ACHN (cell line): Measurements from ENCODE around the gene SEPTIN5.
"Not testable (repeated sequence)": the region's sequence is repeated elsewhere in the genome, so short reads cannot be mapped to it uniquely, and the experiment has no call there.

Experiments used
- DNase-seq: peaks from one replicate; pipeline ENCODE4 v3.0.0-alpha.2; 2015
- in situ Hi-C: cut with HindIII; loops from 2 replicates; pipeline ENCODE4 v1.10.0; 2017; ENCODE audit warnings: low sequenced_read_pairs, low pct_ligation_motif_present, low pct_unique_long_range_greater_than_20kb

The SEPTIN5 gene

DNA sequence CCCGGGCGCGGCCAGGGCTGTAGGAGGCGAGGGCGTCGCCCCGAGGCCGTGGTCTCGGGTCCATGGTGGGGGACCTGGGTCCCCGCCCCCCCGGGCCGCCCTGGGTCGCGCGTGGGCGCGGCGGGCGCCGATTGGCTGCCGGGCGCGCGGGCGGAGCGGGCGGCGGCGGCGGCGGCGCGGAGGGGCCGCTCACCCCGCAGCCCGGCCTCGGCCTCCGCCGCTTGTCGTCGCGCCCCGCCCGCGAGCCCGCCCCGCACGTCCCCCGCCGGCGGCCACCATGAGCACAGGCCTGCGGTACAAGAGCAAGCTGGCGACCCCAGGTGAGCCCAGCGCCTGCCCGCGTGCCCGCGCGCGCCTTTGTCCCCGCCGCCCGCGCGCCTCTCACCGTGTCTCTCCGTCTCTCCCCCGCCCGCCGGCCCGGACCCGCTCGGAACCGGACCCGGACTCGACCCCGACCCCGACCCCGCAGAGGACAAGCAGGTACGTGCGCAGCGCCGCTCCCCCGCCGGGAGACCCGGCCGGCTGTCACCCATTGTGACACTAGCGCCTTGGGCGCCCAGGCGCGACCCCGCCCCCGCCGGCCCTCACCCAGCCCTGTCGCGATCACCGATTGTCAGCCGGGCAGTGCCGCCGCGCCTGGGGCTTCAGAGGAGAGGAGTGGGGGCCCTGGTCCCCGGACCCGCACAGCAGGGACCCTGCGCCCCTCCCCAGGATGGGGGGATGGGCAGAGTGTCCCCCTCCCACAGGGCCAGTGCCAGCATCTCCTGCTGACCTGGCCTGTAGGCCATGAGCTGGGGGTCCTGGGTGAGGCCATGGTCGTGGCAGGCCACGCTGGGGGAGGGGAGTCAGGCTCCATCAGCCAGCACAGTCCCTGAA lies at the start of gene SEPTIN5:
Gene SEPTIN5 (plus strand): TSS at position 192 of the 876 bp plus-strand sequence. CDS start 86 bp downstream, at position 278.
- no peak for DNase-seq
- in situ Hi-C loops = no loop called here

DNA sequence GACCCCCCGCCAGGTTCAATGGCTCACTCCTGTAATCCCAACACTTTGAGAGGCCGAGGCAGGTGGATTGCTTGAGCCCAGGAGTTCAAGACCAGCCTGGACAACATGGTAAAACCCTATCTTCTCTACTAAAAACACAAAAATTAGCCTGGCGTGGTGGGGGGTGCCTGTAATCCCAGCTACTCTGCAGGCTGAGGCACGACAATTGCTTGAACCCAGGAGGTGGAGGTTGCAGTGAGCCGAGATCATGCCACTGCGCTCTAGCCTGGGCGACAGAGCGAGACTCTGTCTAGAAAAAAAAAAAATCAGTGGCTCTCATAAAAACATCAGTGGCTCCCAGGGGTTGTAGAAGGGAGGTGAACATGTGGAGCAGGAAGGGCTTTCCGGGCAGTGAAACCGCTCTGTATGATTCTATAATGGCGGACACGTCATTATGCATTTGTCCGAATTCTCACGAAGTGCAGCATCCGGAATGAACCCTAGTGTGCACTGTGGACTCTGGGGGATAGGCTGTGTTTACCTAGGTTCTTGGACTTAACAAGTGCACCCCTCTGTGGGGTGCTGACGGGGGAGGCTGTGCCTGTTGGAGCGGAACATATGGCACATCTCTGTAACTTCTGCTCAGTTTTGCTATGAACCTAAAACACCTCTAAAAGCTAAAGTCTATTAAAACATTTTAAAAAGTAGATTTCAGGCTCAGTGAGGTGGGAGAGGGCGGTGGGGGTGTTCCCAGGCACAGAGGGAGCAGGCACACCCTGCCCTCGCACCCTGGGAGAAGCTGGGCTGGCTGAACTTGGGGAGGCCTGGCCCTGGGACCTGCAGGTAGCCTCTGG lies 49.1 kb upstream of the SEPTIN5 start:
- in situ Hi-C loops = no loop called here

DNA sequence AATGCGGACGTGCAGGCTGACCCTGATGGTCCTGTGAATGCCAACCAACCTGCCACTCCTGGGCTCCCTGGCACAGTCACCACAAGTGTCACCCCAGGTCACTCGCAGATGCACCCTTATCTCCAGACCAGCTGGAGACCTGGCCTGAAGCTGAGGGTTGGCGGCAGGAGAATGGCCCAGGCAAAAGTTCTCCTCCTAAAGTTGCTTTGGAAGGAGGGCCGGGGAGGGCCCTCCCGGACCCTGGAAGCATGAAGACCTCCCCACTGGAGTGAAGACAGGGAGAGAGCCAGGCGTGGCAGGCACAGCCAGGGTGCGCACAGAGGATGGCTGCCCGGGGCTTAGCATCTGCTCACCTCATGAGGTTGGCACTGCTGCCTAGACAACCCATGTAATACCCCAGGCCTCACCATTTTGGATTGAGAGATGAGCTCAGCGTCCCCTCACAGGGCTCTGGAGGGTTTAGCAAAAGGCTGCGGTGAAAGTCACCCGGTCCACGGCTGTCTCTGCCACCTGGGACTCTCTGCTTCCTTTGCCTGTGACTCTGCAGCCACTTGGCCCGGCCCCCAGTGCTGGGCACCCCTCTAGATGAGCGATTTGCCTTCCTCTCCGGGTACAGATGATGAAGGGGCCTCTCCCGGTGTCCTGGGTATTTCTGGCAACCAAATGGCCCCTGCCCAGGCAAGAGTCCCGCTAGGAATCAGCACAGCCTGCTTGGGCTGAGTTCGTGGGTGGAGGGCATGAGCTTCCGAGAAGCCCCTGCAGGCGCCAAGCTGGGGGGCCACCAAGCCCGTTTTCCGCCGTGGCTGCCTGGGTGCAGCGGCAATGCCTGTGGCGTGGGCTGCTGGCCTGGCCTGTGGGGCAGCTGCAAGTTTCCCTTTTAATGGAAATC lies 48.3 kb upstream of the SEPTIN5 start:
- in situ Hi-C loops = no loop called here

More for the DNA sequence above, 49.1 kb upstream of the SEPTIN5 start:
- no peak for DNase-seq

DNA sequence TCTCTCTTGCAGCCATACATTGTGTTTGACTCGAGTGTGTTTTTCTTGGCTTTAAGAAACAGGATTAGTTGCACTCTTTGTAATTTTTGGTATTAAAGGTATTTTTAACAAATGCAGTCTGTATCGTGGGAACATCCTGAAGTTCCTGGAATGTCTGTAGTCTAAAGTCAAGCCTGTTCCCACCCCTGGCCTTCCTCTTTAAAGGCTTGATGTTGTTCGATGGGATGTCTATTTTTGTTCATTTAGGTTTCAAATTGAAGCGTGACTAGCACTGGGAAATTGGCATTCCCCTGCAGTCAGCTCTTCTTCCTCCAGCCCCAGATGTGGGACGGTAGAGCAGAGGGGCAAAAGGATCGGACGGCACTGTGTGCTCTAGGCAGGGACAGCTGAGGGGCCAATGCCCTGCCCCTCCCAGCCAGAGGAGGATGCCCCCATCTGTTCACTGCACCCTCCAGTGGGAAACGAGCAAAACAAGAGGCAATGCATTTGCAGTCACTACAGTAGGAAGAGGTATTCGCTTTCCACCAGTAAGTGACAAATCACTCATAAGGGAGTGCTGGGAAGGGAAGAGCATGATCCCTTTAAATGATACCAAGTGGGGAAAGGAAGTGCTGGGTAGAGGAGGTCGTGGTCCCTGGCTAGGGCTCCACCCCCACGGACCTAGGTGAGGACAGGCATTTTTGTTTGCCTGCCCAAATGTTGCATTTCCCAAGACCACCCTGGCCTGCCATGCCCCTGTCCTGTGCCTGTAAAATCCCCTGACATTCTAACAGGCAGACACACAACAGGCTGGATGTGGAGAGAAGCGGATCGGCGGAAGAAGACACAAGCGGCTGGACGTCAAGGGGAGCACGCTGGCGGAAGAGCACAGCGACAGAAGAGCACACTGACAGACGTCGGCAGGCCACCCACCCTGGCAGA lies 47.4 kb upstream of the SEPTIN5 start:
- in situ Hi-C loops = no loop called here
- DNase-seq = no peak

More for the DNA sequence above, 48.3 kb upstream of the SEPTIN5 start:
- DNase-seq = no peak

DNA sequence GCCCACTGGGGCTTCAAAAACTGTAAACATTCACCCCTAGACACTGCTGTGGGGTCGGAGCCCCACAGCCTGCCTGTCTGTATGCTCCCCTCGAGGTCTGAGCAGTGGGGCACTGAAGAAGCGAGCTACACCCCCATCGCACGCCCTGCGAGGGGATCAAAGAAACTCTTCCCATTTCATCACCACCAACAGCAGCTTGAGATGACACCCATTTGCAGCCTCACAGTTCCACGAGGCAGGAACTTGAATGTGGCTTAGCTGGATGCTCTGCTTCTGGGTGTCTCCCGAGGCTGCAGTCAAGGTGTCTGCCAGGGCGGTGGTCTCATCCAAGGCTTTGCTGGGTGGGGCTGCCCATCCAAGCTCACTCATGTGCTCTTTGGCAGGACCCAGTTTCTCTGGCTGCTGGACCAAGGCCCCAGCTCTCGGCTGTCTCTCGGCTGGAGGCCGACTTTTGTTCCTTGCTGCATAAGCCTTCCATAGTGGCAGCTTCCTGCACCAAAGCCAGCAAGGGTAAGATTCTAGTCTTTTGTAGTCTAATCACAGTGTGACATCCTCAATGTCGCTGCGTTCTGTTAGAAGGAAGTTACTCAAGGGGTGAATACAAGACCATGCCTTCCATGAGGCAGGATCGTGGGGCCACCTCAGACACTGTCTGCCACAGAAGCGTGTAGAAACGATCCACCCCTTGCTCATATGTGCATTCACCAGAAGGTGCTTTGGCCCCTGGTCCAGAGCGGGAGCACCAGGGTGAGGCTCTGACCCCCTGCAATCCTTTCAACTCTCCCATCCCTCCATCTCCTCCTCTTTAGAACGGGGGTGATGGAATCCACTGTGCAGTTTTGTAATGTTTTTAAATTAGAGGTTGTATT lies 46.2 kb upstream of the SEPTIN5 start:
- DNase-seq = no peak
- in situ Hi-C loops = no loop called here

DNA sequence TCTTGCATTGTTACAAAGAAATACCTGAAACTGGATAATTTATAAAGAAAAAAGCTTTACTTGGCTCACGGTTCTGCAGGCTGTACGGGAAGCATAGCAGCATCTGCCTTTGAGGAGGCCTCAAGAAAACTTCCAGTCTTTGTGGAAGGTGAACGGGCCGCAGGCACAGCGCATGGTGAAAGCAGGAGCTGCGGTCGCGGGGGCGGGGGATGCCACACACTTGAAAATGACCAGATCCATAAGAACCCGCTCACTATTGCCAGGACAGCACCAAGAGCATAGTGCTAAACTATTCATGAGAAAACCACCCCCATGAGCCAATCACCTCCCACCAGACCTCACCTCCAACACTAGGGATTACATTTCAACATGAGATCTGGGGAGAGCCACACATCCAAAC lies 45.6 kb upstream of the SEPTIN5 start:
- DNase-seq = no peak
- in situ Hi-C loops = no loop called here

DNA sequence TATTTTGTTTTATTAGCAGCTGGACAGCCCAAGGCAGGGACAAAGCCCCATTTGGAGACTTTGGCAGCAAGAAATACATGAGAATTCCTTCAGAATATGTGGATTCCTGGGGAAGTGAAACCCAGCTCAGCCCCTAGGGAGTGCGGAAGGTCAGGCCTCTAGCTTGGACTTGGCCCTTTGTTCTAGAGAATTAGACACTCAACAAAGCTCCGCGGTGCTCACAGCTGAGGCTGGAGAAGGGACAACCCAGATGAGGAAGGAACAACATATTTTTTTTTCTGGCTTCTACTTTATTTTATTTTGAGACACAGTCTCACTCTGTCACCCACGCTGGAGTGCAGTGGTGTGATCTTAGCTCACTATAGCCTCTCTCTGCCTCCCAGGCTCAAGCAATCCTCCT lies 44.7 kb upstream of the SEPTIN5 start:
- no peak for DNase-seq
- in situ Hi-C loops = no loop called here

DNA sequence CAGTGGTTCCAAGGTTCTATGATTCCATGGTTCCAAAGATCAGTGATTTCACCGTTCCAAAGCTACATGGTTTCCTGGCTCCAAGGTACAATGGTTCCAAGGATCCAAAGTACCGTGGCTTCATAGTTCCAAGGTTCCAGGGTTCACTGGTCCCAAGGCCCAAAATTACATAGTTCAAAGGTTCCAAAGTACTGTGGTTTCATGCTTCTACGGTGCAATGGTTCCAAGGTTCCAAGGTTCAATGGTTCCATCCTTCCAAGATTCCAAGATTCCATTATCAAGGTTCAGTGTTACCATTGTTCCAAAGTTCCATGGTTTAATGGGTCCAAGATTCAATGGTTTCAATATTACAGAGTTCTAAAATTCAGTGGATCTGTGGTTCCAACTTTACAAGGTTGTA lies 43.0 kb upstream of the SEPTIN5 start:
- DNase-seq = no peak
- in situ Hi-C loops = no loop called here

DNA sequence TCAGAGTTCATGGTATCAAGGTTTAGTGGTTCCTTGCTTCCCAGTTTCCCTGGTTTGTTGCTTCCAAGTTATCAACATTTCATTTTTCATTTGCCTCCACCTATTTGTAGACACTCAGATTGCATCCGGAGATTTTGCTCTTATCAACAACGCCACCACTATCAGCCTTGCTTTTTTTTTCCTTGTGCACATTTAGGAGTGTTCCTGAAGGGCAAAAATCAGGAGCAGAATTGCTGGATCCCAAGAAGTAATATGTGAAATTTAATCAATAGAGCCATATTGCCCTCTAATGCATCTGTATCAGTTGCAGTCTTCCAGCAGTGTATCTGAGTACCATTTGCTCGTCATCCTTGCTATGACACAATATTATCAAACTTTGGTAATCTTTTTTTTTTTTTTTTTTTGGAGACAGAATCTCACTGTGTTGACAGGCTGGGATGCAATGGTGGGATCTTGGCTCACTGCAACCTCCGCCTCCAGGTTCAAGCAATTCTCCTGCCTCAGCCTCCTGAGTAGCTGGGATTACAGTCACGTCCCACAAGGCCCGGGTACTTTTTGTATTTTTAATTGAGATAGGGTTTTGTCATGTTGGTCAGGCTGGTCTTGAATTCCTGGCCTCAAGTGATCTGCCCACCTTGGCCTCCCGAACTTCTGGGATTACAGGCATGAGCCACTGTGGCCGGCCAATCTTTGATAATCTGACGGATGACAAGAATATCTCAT lies 42.1 kb upstream of the SEPTIN5 start:
- in situ Hi-C loops = no loop called here
- no peak for DNase-seq

DNA sequence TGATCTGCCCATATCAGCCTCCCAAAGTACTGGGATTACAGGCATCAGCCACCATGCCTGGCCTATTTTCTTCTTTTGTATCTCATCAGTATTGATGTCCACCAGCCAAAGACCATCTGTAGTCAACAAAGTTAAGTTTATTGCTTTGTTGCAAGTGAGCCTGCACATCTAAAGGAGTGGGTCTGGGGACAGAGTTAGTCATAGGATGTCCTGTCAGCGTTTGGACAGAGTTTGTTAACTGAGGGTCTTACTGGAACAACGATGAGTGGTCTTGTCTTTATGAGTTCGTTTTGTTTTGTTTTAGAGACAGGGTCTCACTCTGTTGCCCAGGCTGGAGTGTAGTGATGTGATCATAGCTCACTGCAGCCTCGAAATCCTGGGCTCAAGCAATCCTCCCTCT lies 40.6 kb upstream of the SEPTIN5 start:
- no peak for DNase-seq
- in situ Hi-C loops = no loop called here

DNA sequence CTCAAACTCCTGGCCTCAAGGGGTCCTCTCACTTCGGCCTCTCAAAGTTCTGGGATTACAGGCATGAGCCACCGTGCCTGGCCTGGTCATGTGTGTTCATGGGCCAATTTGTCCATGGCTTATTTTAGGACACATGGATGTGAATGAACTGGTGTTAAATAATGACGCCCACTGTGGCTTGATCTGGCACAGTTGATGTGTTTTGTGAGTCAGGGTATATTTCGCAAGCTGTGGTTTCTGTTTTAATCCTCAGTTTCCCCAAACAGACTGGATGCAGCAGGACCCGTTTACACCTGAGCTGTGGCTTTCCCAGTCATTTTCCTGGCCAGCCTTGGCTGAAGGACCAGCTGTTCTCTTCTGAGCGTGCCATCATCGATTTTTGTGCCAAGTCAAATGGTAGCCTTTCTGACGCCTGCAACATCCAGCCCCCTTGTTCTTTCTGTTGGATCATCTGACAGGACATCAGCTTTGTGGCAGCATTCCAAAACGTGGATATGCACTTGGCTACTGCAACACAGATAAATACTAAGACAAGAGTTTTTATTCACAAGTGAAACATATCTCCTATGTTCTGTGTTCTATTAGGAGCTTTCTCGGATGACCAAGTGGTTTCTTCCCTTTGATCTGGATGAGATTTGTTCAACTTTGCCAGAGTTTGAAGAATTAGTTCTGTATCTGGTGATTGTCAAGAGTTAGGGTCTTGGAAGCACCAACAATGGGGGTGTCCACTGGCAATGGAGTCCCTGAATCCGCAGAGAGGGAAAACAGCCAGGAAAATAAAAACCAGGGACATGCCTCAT lies 40.0 kb upstream of the SEPTIN5 start:
- DNase-seq = no peak
- in situ Hi-C loops = no loop called here

DNA sequence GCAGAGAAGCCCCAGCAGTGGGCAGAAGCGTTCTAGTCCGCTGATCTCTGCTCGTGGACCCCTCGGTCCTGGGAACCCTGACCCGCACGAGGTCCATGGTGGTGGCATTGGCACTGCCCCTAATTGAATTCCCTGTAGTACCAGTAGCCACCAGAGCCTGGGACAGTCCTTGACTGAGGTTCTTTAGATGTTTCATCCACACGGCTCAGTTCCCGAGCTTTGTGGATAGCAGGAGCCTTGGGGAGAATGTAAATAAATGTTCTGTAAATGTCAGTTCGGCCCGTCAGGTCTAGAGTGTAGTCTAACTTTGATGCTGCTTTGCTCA lies 39.4 kb upstream of the SEPTIN5 start:
- in situ Hi-C loops = no loop called here
- DNase-seq = no peak

DNA sequence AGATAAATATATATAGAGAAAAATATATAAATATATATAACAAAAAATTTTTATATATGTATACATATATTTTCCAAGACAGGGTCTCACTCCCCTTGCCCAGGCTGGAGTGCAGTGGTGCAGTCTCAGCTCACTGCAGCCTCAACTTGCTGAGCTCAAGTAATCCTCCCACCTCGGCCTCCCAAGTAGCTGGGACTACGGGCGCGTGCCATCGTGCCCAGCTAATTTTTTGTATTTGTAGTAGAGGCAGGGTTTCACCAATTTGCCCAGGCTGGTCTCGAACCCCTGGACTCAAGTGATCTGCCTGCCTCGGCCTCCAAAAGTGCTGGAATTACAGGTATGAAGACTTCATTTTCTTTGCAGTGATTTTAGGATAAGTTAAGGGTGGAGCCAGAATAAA lies 38.9 kb upstream of the SEPTIN5 start:
- in situ Hi-C loops = no loop called here
- no peak for DNase-seq

DNA sequence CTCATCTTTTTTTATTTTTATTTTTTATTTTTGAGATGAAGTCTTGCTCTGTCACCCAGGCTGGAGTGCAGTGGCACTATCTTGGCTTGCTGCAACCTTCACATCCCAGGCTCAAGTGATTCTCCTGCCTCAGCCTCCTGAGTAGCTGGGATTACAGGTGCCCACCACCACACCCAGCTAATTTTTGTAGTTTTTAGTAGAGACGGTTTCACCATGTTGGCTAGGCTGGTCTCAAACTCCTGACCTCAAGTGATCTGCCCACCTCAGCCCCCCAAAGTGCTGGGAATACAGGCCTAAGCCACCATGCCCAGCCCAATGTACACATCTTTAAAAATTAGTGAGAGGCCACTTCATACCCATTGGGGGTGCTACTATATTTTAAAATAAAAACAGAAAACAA lies 37.9 kb upstream of the SEPTIN5 start:
- in situ Hi-C loops, DNase-seq: not testable (repeated sequence)

DNA sequence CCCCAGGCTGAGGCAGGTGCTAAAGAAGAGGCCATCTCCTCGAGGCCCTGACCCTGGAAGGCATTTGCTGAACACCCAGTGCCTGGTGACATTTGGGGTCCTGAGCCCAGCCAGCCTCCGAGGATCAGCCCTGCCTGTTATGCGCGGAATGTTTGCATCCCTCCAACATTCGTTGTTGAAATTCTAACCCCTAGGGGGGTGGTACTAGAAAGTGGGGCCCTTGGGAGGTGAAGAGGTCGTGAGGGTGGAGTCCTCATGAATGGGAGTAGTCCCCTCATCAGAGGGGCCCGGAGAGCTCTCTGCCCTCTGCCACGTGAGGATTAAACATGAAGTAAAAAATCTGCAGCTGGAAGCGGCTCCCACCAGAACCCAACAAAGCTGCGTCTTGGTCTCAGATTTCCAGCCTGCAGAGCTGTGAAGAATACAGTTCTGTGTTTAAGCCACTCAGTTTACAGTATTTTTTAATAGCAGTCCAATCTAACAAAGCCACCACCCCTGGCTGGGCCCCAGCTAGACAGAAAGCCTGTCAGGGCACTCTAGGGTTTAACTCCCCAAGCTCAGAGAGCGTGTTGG lies 35.3 kb upstream of the SEPTIN5 start:
- no peak for DNase-seq
- in situ Hi-C loops = no loop called here
